AG04449 (cell line): ENCODE results near the gene RUVBL2.

Experiments
- CTCF ChIA-PET: fragments of 350-600 bp; formaldehyde crosslinking; extraction: SDS; loops from one replicate; lab custom pipeline; 2021; ENCODE audit warnings: antibody characterized with exemption; lab: Yijun Ruan, JAX
- POLR2A ChIA-PET: fragments of 400-600, 350-600 bp; formaldehyde crosslinking; extraction: SDS; loops from one replicate; lab custom pipeline; 2020; ENCODE audit warnings: antibody characterized with exemption, inconsistent platforms; lab: Yijun Ruan, JAX
- DNase-seq: peaks from one replicate; pipeline ENCODE4 v3.0.0-alpha.2; 2010; ENCODE audit warnings: low read depth, low spot score
- H3K4me3 ChIP-seq: 2 replicates; pipeline ENCODE4 v1.5.1; 2011; ENCODE audit warnings: low read depth, mild to moderate bottlenecking, control low read depth, low read length
- TF ChIP-seq, protein P1 (sequence below): IDR thresholded peaks from one replicate; pipeline ENCODE4 v1.5.1; 2011; ENCODE audit warnings: mild to moderate bottlenecking, moderate library complexity, low read length, control low read depth, inconsistent platforms; ENCODE audit not compliant: insufficient read depth; ENCODE audit errors: missing control alignments

RUVBL2 gene

DNA sequence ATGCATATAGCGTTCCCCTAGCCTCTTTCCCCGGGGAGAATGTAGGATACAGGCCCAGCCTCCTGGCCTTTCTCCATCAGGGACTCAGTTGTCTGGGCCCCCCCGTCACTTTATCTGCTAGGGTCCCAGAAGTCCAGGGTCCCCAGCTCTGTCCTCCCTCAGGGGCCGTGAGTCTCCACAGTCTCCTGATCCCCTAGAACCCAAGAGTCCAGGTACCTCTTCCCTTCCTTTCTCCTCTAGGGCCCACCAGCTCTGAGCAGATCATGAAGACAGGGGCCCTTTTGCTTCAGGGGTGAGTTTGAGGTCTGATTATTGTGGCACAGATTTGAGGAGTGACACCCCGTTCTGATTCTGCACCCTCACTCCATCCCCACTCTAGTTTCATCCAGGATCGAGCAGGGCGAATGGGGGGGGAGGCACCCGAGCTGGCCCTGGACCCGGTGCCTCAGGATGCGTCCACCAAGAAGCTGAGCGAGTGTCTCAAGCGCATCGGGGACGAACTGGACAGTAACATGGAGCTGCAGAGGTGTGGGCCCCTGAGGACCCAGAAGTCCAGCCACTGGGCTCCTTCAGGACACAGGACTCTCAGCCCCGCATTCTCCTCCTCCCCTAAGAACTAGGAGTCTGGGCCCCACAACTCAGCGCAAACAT, 38.3 kb upstream of the RUVBL2 start:
- no peak for DNase-seq
- TF ChIP-seq, protein P1, sequence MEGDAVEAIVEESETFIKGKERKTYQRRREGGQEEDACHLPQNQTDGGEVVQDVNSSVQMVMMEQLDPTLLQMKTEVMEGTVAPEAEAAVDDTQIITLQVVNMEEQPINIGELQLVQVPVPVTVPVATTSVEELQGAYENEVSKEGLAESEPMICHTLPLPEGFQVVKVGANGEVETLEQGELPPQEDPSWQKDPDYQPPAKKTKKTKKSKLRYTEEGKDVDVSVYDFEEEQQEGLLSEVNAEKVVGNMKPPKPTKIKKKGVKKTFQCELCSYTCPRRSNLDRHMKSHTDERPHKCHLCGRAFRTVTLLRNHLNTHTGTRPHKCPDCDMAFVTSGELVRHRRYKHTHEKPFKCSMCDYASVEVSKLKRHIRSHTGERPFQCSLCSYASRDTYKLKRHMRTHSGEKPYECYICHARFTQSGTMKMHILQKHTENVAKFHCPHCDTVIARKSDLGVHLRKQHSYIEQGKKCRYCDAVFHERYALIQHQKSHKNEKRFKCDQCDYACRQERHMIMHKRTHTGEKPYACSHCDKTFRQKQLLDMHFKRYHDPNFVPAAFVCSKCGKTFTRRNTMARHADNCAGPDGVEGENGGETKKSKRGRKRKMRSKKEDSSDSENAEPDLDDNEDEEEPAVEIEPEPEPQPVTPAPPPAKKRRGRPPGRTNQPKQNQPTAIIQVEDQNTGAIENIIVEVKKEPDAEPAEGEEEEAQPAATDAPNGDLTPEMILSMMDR, result no peak
- H3K4me3 ChIP-seq, result peak overlapping the region; percentile 94
- ChIA-PET CTCF (interaction anchor here (1.1 to 1.3 kb wide), 2 partner anchors 36 to 160 kb away, joined by 3 to 4 read pairs; no protein-coding TSS in a partner anchor), POLR2A (interaction anchor here (0.9 to 2.1 kb wide), 4 partner anchors 9 to 83 kb away, joined by 3 to 18 read pairs (median 9); partner anchors contain the start of genes FTL and PPP1R15A)

DNA sequence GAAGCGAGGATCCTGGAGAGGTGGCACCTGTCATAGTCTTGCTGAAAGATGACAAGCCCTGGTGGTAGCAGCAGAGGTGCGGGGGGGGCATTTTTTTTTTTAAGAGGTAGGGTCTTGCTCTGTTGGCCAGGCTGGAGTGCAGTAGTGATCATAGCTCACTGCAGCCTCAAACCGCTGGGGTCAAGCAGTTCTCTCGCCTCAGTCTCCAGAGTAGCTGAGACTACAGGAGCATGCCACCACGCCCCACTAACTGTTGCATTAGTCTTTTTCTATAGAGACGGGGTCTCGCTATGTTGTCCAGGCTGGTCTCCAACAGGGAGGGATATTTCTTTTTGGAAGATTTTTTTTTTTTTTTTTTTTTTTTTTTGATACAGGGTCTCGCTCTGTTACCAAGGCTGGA, 35.7 kb upstream of the RUVBL2 start:
- CTCF ChIA-PET, result no interaction called here

DNA sequence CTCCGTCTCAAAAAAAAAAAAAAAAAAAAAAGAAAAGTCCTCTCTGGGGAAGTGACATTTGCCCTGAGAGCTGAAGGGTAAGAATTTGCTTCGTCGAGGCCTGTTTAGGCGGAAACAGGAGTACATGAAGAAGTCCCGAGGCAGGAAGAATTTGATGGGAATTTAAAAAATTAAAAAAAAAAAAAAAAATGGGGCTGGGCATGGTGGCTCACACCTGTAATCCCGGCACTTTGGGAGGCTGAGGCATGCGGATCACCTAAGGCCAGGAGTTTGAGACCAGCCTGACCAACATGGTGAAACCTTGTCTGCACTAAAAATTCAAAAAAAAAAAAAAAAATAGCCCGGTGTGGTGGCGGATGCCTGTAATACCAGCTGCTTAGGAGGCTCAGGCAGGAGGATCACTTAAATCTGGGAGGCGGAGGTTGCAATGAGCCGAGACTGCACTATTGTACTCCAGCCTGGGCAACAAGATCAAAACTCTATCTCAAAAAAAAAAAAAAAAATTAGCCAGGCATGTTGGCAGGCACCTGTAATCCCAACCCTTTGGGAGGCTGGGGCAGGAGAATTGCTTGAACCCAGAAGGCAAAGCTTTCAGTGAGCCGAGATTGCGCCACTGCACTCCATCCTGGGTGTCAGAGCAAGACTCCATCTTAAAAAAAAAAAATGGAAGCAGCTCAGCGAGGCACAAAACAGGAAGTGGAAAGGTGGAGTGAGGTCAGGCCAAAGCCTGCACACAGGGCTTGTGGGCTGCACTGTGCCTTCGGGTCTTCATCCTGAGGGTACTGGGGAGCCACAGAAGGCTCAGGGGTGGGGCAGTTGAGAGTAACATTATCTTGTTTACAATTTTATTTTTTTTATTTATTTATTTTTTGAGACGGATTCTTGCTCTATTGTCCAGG, 34.1 kb upstream of the RUVBL2 start:
- POLR2A ChIA-PET, result interaction anchor here (0.6 to 0.7 kb wide), 2 partner anchors 59 to 114 kb away, joined by 3 to 4 read pairs; no protein-coding TSS in a partner anchor
- CTCF ChIA-PET, result interaction anchor here (1.2 kb wide), 1 partner anchor 11 kb away, joined by 7 read pairs; no protein-coding TSS in a partner anchor

More for the DNA sequence above, 35.7 kb upstream of the RUVBL2 start:
- TF ChIP-seq, protein P1, result no peak
- no peak for DNase-seq
- POLR2A ChIA-PET, result interaction anchor here (0.9 kb wide), 1 partner anchor 10 kb away, joined by 3 read pairs; no protein-coding TSS in a partner anchor
- no peak overlapping the region for H3K4me3 ChIP-seq

DNA sequence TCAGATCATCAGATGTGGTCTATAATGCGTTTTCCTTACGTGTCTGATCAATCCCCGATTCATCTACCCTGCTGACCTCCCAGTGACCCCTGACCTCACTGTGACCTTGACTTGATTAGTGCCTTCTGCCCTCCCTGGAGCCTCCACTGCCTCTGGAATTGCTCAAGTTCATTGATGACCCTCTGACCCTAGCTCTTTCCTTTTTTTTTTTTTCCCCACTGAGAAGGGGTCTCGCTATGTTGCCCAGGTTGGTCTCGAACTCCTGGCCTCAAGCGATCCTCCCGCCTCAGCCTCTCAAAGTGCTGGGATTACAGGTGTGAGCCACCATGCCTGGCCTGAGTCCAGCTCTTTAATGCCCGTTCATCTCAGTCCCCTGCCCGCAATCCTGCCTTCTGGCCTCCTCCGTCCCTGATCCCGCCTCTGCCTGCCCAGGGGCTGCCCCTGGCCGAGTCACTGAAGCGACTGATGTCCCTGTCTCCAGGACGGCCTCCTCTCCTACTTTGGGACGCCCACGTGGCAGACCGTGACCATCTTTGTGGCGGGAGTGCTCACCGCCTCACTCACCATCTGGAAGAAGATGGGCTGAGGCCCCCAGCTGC, 32.5 kb upstream of the RUVBL2 start:
- DNase-seq, result no peak
- POLR2A ChIA-PET, result interaction anchor here (0.5 to 2.0 kb wide), 4 partner anchors 32 to 173 kb away, joined by 3 to 8 read pairs (median 4); partner anchors contain the start of genes GYS1 and NUCB1
- H3K4me3 ChIP-seq, result no peak overlapping the region
- CTCF ChIA-PET, result interaction anchor here (0.8 to 2.3 kb wide), 3 partner anchors 9 to 173 kb away, joined by 3 to 6 read pairs (median 5); no protein-coding TSS in a partner anchor
- TF ChIP-seq, protein P1, result no peak

More for the DNA sequence above, 34.1 kb upstream of the RUVBL2 start:
- H3K4me3 ChIP-seq, result no peak overlapping the region
- DNase-seq, result no peak
- TF ChIP-seq, protein P1, result no peak

DNA sequence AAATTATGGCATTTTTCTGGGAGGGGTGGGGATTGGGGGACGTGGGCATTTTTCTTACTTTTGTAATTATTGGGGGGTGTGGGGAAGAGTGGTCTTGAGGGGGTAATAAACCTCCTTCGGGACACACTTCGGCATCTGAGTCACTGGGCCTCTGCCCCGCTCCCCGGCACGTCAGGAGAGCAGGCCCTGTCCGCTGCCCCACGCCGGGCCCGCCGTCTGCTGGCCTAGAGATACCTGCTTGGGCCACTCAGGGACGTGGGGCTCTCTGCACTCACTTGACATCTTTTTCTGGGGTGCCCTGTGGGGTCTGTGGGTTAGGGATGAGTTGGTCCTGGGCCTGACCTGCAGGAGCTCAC, 32.0 kb upstream of the RUVBL2 start:
- no peak overlapping the region for H3K4me3 ChIP-seq
- TF ChIP-seq, protein P1, result no peak
- CTCF ChIA-PET, result interaction anchor here (0.8 to 2.3 kb wide), 3 partner anchors 9 to 174 kb away, joined by 3 to 6 read pairs (median 5); no protein-coding TSS in a partner anchor
- POLR2A ChIA-PET, result interaction anchor here (0.5 to 2.0 kb wide), 4 partner anchors 32 to 153 kb away, joined by 3 to 8 read pairs (median 4); partner anchors contain the start of genes GYS1 and NUCB1
- DNase-seq, result no peak
